SU-DHL-6 (cell line): ENCODE measurements around the gene ANGPTL8.

Source experiments
- H2AFZ ChIP-seq: fragments of 200-600 bp; sonication (generic); 2 replicates; pipeline ENCODE4 v1.6.1; 2014; ENCODE audit warnings: low read depth, mild to moderate bottlenecking, moderate library complexity, mixed read lengths, antibody characterized with exemption, low read length; ENCODE audit not compliant: severe bottlenecking
- H3F3A ChIP-seq: fragments of 200-600 bp; shearing (Covaris generic); 2 replicates; pipeline ENCODE4 v1.6.0; 2016; ENCODE audit warnings: antibody characterized with exemption, mild to moderate bottlenecking; ENCODE audit not compliant: insufficient read depth
- H3K27ac ChIP-seq: fragments of 200-600 bp; sonication (generic); 2 replicates; pipeline ENCODE4 v1.5.1; 2016; ENCODE audit warnings: low read depth, mild to moderate bottlenecking, low read length, moderate library complexity, mixed read lengths
- H3K27me3 ChIP-seq: fragments of 200-600 bp; sonication (generic), shearing (Covaris generic); 2 replicates; pipeline ENCODE4 v1.6.0; 2014; ENCODE audit warnings: mild to moderate bottlenecking, low read length
- H3K36me3 ChIP-seq: fragments of 200-600 bp; sonication (generic); 2 replicates; pipeline ENCODE4 v1.6.1; 2014; ENCODE audit warnings: mild to moderate bottlenecking, low read length, mixed read lengths
- H3K4me2 ChIP-seq: fragments of 300-600, 200-600 bp; shearing (Covaris generic), sonication (generic); 2 replicates; pipeline ENCODE4 v1.6.0; 2014; ENCODE audit warnings: low read length, low read depth, mild to moderate bottlenecking; ENCODE audit not compliant: poor library complexity, severe bottlenecking
- H3K4me3 ChIP-seq: fragments of 200-600 bp; sonication (generic); 2 replicates; pipeline ENCODE4 v1.5.1; 2014; ENCODE audit warnings: antibody characterized with exemption, low read length, mild to moderate bottlenecking, mixed read lengths; ENCODE audit not compliant: insufficient read depth, poor library complexity, severe bottlenecking
- H3K79me2 ChIP-seq: fragments of 200-600 bp; sonication (generic); 2 replicates; pipeline ENCODE4 v1.6.1; 2014; ENCODE audit warnings: mild to moderate bottlenecking, low read length, moderate library complexity; ENCODE audit not compliant: insufficient read depth
- H3K9ac ChIP-seq: fragments of 200-600 bp; sonication (generic); 2 replicates; pipeline ENCODE4 v1.7.0; 2014; ENCODE audit warnings: mild to moderate bottlenecking, low read length
- H3K9me2 ChIP-seq: fragments of 200-600 bp; sonication (generic); replicated peaks from 2 replicates; pipeline ENCODE4 v1.6.1; 2014; ENCODE audit warnings: low read length; ENCODE audit not compliant: insufficient read depth
- H3K9me3 ChIP-seq: fragments of 200-600 bp; sonication (generic); 2 replicates; pipeline ENCODE4 v1.6.1; 2014; ENCODE audit warnings: low read length, mixed read lengths; ENCODE audit not compliant: insufficient read depth
- H4K20me1 ChIP-seq: fragments of 200-600 bp; sonication (generic); 2 replicates; pipeline ENCODE4 v1.6.1; 2014; ENCODE audit warnings: low read depth, mild to moderate bottlenecking, antibody characterized with exemption, low read length, moderate library complexity, mixed read lengths
- CTCF ChIP-seq: fragments of 200-600 bp; sonication (generic); IDR thresholded peaks from one replicate; pipeline ENCODE4 v1.5.1; 2017; ENCODE audit warnings: antibody characterized with exemption, mild to moderate bottlenecking, low read length, moderate library complexity; ENCODE audit not compliant: insufficient read depth, poor library complexity, severe bottlenecking
- EZH2phosphoT487 ChIP-seq: fragments of 200-600 bp; sonication (generic), shearing (Covaris generic); conservative IDR thresholded peaks from 2 replicates; pipeline ENCODE4 v1.6.1; 2018; ENCODE audit warnings: mild to moderate bottlenecking, antibody characterized with exemption, low read length, moderate library complexity, mixed read lengths

Gene ANGPTL8

DNA sequence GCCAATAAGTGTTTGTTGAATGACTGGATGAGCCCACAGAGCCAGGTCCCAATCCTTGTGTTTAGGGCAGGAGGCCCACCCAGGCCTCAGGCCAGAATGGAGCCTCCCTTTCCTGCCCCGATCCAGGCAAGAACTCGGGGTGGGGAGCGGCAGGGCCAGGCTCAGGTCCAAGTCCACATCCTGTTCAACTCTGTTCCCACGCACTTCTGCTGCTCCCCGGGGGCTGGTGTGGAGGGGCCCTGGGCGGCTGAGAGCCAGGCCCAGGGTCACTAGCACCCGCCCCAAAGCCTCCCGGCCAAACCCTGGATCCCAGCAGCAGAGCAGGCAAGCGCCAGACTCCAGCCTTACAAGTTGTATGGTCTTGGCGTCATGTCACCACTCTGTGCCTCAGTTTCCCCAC is 8.0 kb downstream of the ANGPTL8 start:
- Histone ChIP-seq H3F3A (no peaks in the 10 kb centered on the region), H3K9ac (no peak overlapping the region), H3K4me3 (no peak overlapping the region), H3K9me3 (no peaks in the 10 kb centered on the region), H3K27ac (no peak overlapping the region), H3K4me2 (no peak overlapping the region), H4K20me1 (no peaks in the 10 kb centered on the region), H3K79me2 (no peaks in the 10 kb centered on the region), H3K27me3 (no peaks in the 10 kb centered on the region), H2AFZ (no peak overlapping the region), H3K9me2 (no peaks in the 10 kb centered on the region), H3K36me3 (no peaks in the 10 kb centered on the region)
- TF ChIP-seq EZH2phosphoT487 (no peak), CTCF (no peak)

GRCh38 chr19:11247934-11248333 is 8.5 kb downstream of the ANGPTL8 start:
- Histone ChIP-seq H3F3A (no peaks in the 10 kb centered on the region), H3K4me3 (no peak overlapping the region), H3K36me3 (no peaks in the 10 kb centered on the region), H3K27ac (no peak overlapping the region), H4K20me1 (no peaks in the 10 kb centered on the region), H3K9me2 (no peaks in the 10 kb centered on the region), H3K9me3 (no peaks in the 10 kb centered on the region), H3K27me3 (no peaks in the 10 kb centered on the region), H3K9ac (no peak overlapping the region), H3K79me2 (no peaks in the 10 kb centered on the region), H2AFZ (no peak overlapping the region), H3K4me2 (no peak overlapping the region)
- no peak for TF ChIP-seq CTCF
- TF ChIP-seq EZH2phosphoT487: no peak

- no peak overlapping the region for H2AFZ ChIP-seq
- no peak overlapping the region for H3K4me3 ChIP-seq
- H3K9me3 ChIP-seq: no peaks in the 10 kb centered on the region
- H3K9ac ChIP-seq: no peak overlapping the region
- no peaks in the 10 kb centered on the region for H3F3A ChIP-seq
- TF ChIP-seq CTCF: no peak
- TF ChIP-seq EZH2phosphoT487: no peak
- no peaks in the 10 kb centered on the region for H3K9me2 ChIP-seq
- H3K36me3 ChIP-seq: no peaks in the 10 kb centered on the region
- H4K20me1 ChIP-seq: no peaks in the 10 kb centered on the region
- H3K27me3 ChIP-seq: no peaks in the 10 kb centered on the region
- H3K79me2 ChIP-seq: no peaks in the 10 kb centered on the region
- no peak overlapping the region for H3K4me2 ChIP-seq
- no peak overlapping the region for H3K27ac ChIP-seq
Measured at GRCh38 chr19:11248852-11249251, 9.4 kb downstream of the ANGPTL8 start.
